ENCODE results near the gene FAM98C.

GRCh38 chr19:38386300-38386970 lies 16.5 kb upstream of the FAM98C start:
- no peak for TF ChIP-seq CTCF (IDR thresholded peaks at IDR 0.05)
- TF ChIP-seq POLR2A (IDR thresholded peaks at IDR 0.05) = no peak

Data from Peyer's patch (tissue), 4 donors.